Coronary artery (tissue), 2 donors: ENCODE results near the gene ZNF385B.

ENCODE experiments used
- DNase-seq: peaks from one replicate; pipeline ENCODE4 v3.0.0-alpha.2; 2017; ENCODE audit warnings: low spot score
- H3K27ac ChIP-seq, 2 donors: fragments of 200-600 bp; sonication (generic); one replicate each; pipeline ENCODE4 v1.5.1; 2016 to 2019
- H3K4me3 ChIP-seq: fragments of 200-600 bp; sonication (generic); 2 replicates; pipeline ENCODE4 v1.5.1; 2016; ENCODE audit warnings: mild to moderate bottlenecking, moderate library complexity
- TF ChIP-seq, protein P1 (sequence below): fragments of 200-600 bp; sonication (generic); IDR thresholded peaks from one replicate; pipeline ENCODE4 v1.5.1; 2019; ENCODE audit warnings: antibody characterized with exemption

Gene ZNF385B

GRCh38 chr2:179550849-179551248 is 310.6 kb downstream of the ZNF385B start:
- TF ChIP-seq, protein P1, sequence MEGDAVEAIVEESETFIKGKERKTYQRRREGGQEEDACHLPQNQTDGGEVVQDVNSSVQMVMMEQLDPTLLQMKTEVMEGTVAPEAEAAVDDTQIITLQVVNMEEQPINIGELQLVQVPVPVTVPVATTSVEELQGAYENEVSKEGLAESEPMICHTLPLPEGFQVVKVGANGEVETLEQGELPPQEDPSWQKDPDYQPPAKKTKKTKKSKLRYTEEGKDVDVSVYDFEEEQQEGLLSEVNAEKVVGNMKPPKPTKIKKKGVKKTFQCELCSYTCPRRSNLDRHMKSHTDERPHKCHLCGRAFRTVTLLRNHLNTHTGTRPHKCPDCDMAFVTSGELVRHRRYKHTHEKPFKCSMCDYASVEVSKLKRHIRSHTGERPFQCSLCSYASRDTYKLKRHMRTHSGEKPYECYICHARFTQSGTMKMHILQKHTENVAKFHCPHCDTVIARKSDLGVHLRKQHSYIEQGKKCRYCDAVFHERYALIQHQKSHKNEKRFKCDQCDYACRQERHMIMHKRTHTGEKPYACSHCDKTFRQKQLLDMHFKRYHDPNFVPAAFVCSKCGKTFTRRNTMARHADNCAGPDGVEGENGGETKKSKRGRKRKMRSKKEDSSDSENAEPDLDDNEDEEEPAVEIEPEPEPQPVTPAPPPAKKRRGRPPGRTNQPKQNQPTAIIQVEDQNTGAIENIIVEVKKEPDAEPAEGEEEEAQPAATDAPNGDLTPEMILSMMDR, result no peak
- no peak overlapping the region for H3K27ac ChIP-seq
- no peak overlapping the region for H3K4me3 ChIP-seq
- DNase-seq, result no peak

GRCh38 chr2:179550214-179550613 is 311.2 kb downstream of the ZNF385B start:
- TF ChIP-seq, protein P1, result no peak
- Histone ChIP-seq H3K27ac (no peak overlapping the region), H3K4me3 (no peak overlapping the region)
- DNase-seq, result no peak

DNA sequence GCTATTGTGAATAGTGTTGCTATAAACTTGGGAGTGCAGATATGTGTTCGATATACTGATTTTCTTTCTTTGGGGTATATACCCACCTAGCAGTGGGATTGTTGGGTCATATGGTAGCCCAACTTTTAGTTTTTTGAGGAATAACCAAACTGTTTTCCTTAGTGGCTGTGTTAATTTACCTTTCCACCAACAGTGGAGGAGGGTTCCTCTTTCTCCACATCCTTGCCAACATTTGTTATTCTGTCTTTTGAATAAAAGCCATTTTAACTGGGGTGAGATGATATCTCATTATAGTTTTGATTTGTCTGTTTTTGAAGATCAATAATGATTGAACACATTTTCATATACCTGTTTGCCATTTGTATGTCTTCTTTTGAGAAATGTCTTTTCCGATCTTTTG is 314.8 kb downstream of the ZNF385B start:
- DNase-seq, result no peak
- no peak overlapping the region for H3K27ac ChIP-seq
- no peak overlapping the region for H3K4me3 ChIP-seq
- TF ChIP-seq, protein P1, result no peak

GRCh38 chr2:179545024-179545423 is 316.4 kb downstream of the ZNF385B start:
- H3K4me3 ChIP-seq, result no peak overlapping the region
- TF ChIP-seq, protein P1, result no peak
- DNase-seq, result no peak
- H3K27ac ChIP-seq, result no peak overlapping the region

- Histone ChIP-seq H3K27ac (no peak overlapping the region), H3K4me3 (no peak overlapping the region)
- TF ChIP-seq, protein P1, result no peak
- DNase-seq, result no peak
Observed at GRCh38 chr2:179543361-179543901, 318.0 kb downstream of the ZNF385B start.

DNA sequence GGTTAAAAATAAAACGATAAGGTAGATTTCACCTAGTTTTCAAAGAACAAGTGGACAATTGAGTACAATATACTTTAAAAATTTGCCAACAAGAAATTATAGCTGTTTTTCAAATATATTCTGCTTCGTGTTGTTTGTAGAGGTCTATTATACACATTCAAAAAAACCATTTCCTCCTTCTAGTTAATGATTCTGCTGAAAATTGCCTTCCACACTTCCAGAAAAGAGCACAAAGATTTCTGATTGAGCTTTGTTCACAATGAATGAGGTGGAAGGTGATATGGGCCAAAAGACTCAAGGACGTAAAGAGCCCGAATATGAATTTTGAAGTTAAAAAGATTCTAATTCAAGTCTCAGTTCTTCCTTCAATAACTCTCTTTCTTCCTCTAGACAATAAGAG is 319.8 kb downstream of the ZNF385B start:
- Histone ChIP-seq H3K4me3 (no peak overlapping the region), H3K27ac (no peak overlapping the region)
- TF ChIP-seq, protein P1, result no peak
- DNase-seq, result no peak

GRCh38 chr2:179539124-179539511 is 322.3 kb downstream of the ZNF385B start:
- TF ChIP-seq, protein P1, result no peak
- no peak for DNase-seq
- Histone ChIP-seq H3K4me3 (no peak overlapping the region), H3K27ac (no peak overlapping the region)
